K562 (cell line): ENCODE data around the gene C12orf42. TPM values are rescaled to one million over a fixed set of nuclear protein-coding genes. Genes with fewer than 3 reads are reported as not detected.

ENCODE experiments used
- ATAC-seq: fragments of 200-7000 bp; cut with Tn5 transposase; 3 replicates; pipeline ENCODE4 v1.9.1; 2020; ENCODE audit warnings: moderate library complexity
- BruUV-seq: library from RNA; stranded (reverse); fragments of 400-500 nt; replicated peaks from 2 replicates; lab custom pipeline; 2021; lab: Mats Ljungman, UMichigan
- CTCF ChIA-PET: fragments of 300-600 bp; formaldehyde crosslinking; extraction: SDS; loops from one replicate; lab custom pipeline; 2021; ENCODE audit warnings: low intra/inter-chr PET ratio; lab: Yijun Ruan, JAX
- POLR2A ChIA-PET: fragments of 300-600, 350-650 bp; sonication (Branson Sonifier 250); formaldehyde crosslinking; extraction: SDS; loops from one replicate; lab custom pipeline; 2021; ENCODE audit warnings: antibody characterized with exemption, inconsistent platforms; lab: Yijun Ruan, JAX
- DNase-seq, 4 experiments: peaks; one replicate each; pipeline versions ENCODE4 v3.0.0 to v3.0.0-alpha.2; 2011 to 2018; ENCODE audit warnings: low spot score in 3 of 4, mixed read lengths in 3 of 4; ENCODE audit errors: extremely low read depth in 1 of 4
- FAIRE-seq: peaks from 2 replicates; lab custom pipeline; 2011; peaks lifted over from hg19 to GRCh38; lab: Jason Lieb, UNC
- H2AFZ ChIP-seq: 2 replicates; pipeline ENCODE4 v1.6.0; 2011; ENCODE audit warnings: low read depth, low read length, control low read depth, inconsistent platforms
- H3K27ac ChIP-seq: fragments of 200-600 bp; 3 replicates; pipeline ENCODE4 v1.8.0; 2011; ENCODE audit warnings: low read depth, mild to moderate bottlenecking, control low read depth, inconsistent platforms, low read length, moderate library complexity, mixed read lengths; ENCODE audit errors: extremely low read depth
- H3K27me3 ChIP-seq, 2 experiments: fragments of 300-600 bp in 1 of 2; 2 replicates in 1 of 2; 3 replicates in 1 of 2; pipeline versions ENCODE4 v1.6.0 to v1.8.0; 2011; ENCODE audit warnings: inconsistent platforms in 2 of 2, low read length in 2 of 2, mild to moderate bottlenecking in 1 of 2, mixed read lengths in 1 of 2, moderate library complexity in 1 of 2; ENCODE audit not compliant: control insufficient read depth in 2 of 2, insufficient read depth in 2 of 2
- H3K36me3 ChIP-seq: fragments of 300-600 bp; 3 replicates; pipeline ENCODE4 v1.8.0; 2011; ENCODE audit warnings: mild to moderate bottlenecking, low read length, inconsistent platforms; ENCODE audit not compliant: control insufficient read depth, insufficient read depth
- H3K4me1 ChIP-seq, 2 experiments: fragments of 200-600 bp in 1 of 2; replicated peaks in 1 of 2; 2 replicates in 1 of 2; 3 replicates in 1 of 2; pipeline versions ENCODE4 v1.5.1 to v1.8.0; 2011; ENCODE audit warnings: inconsistent platforms in 2 of 2, low read length in 2 of 2, mild to moderate bottlenecking in 1 of 2, mixed read lengths in 1 of 2, moderate library complexity in 1 of 2; ENCODE audit not compliant: control insufficient read depth in 2 of 2, insufficient read depth in 2 of 2
- H3K4me2 ChIP-seq: 2 replicates; pipeline ENCODE4 v1.6.1; 2011; ENCODE audit warnings: low read length, control low read depth, inconsistent platforms, mixed read lengths; ENCODE audit not compliant: insufficient read depth
- H3K4me3 ChIP-seq: fragments of 200-600 bp; sonication (generic), shearing (Covaris generic); 2 replicates; pipeline ENCODE4 v1.5.1; 2016; ENCODE audit warnings: control low read depth, inconsistent platforms
- H3K79me2 ChIP-seq: fragments of 200-600 bp; 3 replicates; pipeline ENCODE4 v1.8.0; 2011; ENCODE audit warnings: low read length, inconsistent platforms; ENCODE audit not compliant: control insufficient read depth, insufficient read depth
- H3K9ac ChIP-seq, 2 experiments: 2 replicates each; pipeline versions ENCODE4 v1.6.0 to v1.6.1; 2011; ENCODE audit warnings: low read depth in 2 of 2, low read length in 2 of 2, control low read depth in 1 of 2, inconsistent platforms in 1 of 2, mild to moderate bottlenecking in 1 of 2, mixed read lengths in 1 of 2; ENCODE audit not compliant: insufficient read depth in 1 of 2
- H3K9me1 ChIP-seq: one replicate; pipeline ENCODE4 v1.6.0; 2011; ENCODE audit warnings: inconsistent platforms, mild to moderate bottlenecking, low read length, moderate library complexity; ENCODE audit not compliant: control insufficient read depth, insufficient read depth
- H3K9me3 ChIP-seq: replicated peaks from 2 replicates; pipeline ENCODE4 v1.5.1; 2011; ENCODE audit warnings: low read depth, low read length, inconsistent platforms; ENCODE audit not compliant: control insufficient read depth, insufficient read depth
- H4K20me1 ChIP-seq: replicated peaks from 2 replicates; pipeline ENCODE4 v1.6.1; 2011; ENCODE audit warnings: low read length, inconsistent platforms, mixed read lengths; ENCODE audit not compliant: control insufficient read depth, insufficient read depth
- ARID2 ChIP-seq: fragments of 450-650 bp; IDR thresholded peaks from 2 replicates; pipeline ENCODE4 v1.6.1; 2017; ENCODE audit warnings: antibody characterized with exemption, mild to moderate bottlenecking
- CHCHD3 ChIP-seq: fragments of 250-450 bp; sonication (Bioruptor Pico); IDR thresholded peaks from 2 replicates; pipeline ENCODE4 v2.1.2; 2022; ENCODE audit warnings: mild to moderate bottlenecking
- GTF2F1 ChIP-seq: IDR thresholded peaks from 2 replicates; pipeline ENCODE4 v1.6.1; 2011; ENCODE audit warnings: low read depth, low read length, improper control_type of control experiment
- MIER1 ChIP-seq: fragments of 450-650 bp; IDR thresholded peaks from 2 replicates; pipeline ENCODE4 v1.6.1; 2016; ENCODE audit warnings: antibody characterized with exemption, mild to moderate bottlenecking, low read depth
- NONO ChIP-seq, 2 experiments: fragments of 200-400 bp in 1 of 2; fragments of 450-650 bp in 1 of 2; formaldehyde crosslinking in 1 of 2; IDR thresholded peaks; 2 replicates each; pipeline ENCODE4 v1.6.1; 2017; ENCODE audit warnings: low read depth in 2 of 2, mild to moderate bottlenecking in 2 of 2, moderate library complexity in 2 of 2, low read length in 1 of 2
- PHB2 ChIP-seq: fragments of 450-650 bp; IDR thresholded peaks from 2 replicates; pipeline ENCODE4 v1.6.1; 2017; ENCODE audit warnings: low read depth
- PTTG1 ChIP-seq: fragments of 450-650 bp; IDR thresholded peaks from 2 replicates; pipeline ENCODE4 v1.6.1; 2016; ENCODE audit warnings: low read depth, mild to moderate bottlenecking, missing genetic modification characterization, missing compliant biosample characterization
- RBM25 ChIP-seq: fragments of 200-400 bp; formaldehyde crosslinking; IDR thresholded peaks from 2 replicates; pipeline ENCODE4 v1.6.1; 2018; ENCODE audit warnings: low read length, low read depth, moderate library complexity; ENCODE audit not compliant: severe bottlenecking
- ZC3H4 ChIP-seq: sonication (generic); formaldehyde crosslinking; IDR thresholded peaks from 2 replicates; pipeline ENCODE4 v1.9.0; 2021; ENCODE audit warnings: missing genetic modification reagents, borderline replicate concordance
- WGBS: fragments of 100-300 bp; shearing (Covaris generic); methylation state at CpG from one replicate; pipeline ENCODE4 v1.1.6; 2016; ENCODE audit warnings: low coverage, mixed read lengths; ENCODE audit not compliant: insufficient coverage; ENCODE audit errors: missing lambda C conversion rate; 5-methylcytosine and 5-hydroxymethylcytosine counted together
- in situ Hi-C: fragments of 300-500 bp; cut with MboI; formaldehyde crosslinking; loops from 4 replicates; pipeline ENCODE4 v1.15.0; 2018; ENCODE audit warnings: inconsistent platforms, mixed read lengths
- intact Hi-C: fragments of 100-400 bp; cut with micrococcal nuclease; formaldehyde crosslinking; loops from 2 replicates; pipeline ENCODE4 v1.14.2; 2022
- polyA plus RNA-seq, 8 experiments: library from polyadenylated mRNA; depleted of rRNA in 4 of 8; stranded (reverse) in 5 of 8; unstranded in 3 of 8; fragments of >200 nt; fragmentation: Nextera tagmentation in 2 of 8; fragmentation: Illumina TruSeq in 1 of 8; extraction: Ambion mirVana in 2 of 8; extraction: Trizol in 1 of 8; gene quantifications; 2 replicates each; pipeline versions ENCODE4 v1.2.1 to v1.2.3, GENCODE V29; 2011 to 2014; ENCODE audit warnings: inconsistent platforms in 1 of 8, missing spikeins in 1 of 8
- total RNA-seq, 7 experiments: library from RNA; depleted of rRNA in 6 of 7; stranded (reverse); fragments of >200 nt in 6 of 7; fragmentation: Illumina TruSeq in 2 of 7; extraction: Trizol in 2 of 7; gene quantifications; 2 replicates each; pipeline versions ENCODE4 v1.2.1 to v1.2.3, GENCODE V29; 2011 to 2021; ENCODE audit warnings: low replicate concordance in 1 of 7
- TF ChIP-seq, protein P1 (sequence below): IDR thresholded peaks from 2 replicates; pipeline ENCODE4 v1.6.1; 2016; ENCODE audit warnings: missing genetic modification characterization, missing compliant biosample characterization

The C12orf42 gene
- total and polyA plus RNA-seq, 9 of the 15 experiments (the other 6 are each of a cell fraction or from before 2014, with no cell fraction given) = not detected

DNA sequence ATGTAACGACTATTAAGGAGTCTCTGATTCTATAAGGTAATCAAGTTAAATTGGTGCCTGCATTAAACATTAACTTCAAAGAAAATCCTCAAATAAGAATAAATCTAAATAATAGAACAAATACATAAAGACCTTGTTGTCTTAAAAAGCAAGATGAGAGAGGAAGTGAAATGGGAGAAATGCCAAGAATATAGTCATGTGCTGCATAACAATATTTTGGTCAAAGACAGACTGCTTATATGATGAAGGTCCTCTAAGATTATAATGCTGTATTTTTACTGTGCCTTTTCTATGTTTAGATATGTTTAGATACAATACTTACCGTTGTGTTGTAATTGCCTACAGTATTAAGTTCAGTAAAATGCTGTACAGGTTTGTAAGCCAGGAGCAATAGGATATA lies 213.6 kb downstream of the C12orf42 start:
- H2AFZ ChIP-seq = no peak overlapping the region
- H3K27ac ChIP-seq = no peak overlapping the region
- no peaks in the 10 kb centered on the region for H3K36me3 ChIP-seq
- no peak overlapping the region for H3K4me3 ChIP-seq
- no peaks in the 10 kb centered on the region for H3K27me3 ChIP-seq
- 0% methylated on average over 2 of the region's 2 CpGs for WGBS
- CTCF ChIA-PET = no interaction called here
- no peaks in the 10 kb centered on the region for H3K79me2 ChIP-seq
- TF ChIP-seq ARID2 (no peak), GTF2F1 (no peak), ZC3H4 (CRISPR knock-in tag) (no peak), PTTG1 (tag) (no peak), PHB2 (no peak), NONO (IDR thresholded peaks at IDR 0.05; ENCODE audit: low read depth in 2 of 2, low read length in 1 of 2) (no peak), MIER1 (no peak), RBM25 (no peak), CHCHD3 (CRISPR knock-in tag) (no peak)
- TF ChIP-seq, protein P1, sequence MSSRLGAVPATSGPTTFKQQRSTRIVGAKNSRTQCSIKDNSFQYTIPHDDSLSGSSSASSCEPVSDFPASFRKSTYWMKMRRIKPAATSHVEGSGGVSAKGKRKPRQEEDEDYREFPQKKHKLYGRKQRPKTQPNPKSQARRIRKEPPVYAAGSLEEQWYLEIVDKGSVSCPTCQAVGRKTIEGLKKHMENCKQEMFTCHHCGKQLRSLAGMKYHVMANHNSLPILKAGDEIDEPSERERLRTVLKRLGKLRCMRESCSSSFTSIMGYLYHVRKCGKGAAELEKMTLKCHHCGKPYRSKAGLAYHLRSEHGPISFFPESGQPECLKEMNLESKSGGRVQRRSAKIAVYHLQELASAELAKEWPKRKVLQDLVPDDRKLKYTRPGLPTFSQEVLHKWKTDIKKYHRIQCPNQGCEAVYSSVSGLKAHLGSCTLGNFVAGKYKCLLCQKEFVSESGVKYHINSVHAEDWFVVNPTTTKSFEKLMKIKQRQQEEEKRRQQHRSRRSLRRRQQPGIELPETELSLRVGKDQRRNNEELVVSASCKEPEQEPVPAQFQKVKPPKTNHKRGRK (tag) = no peak
- TF ChIP-seq, all 486 proteins: peak for 0
- H3K9me1 ChIP-seq = no peaks in the 10 kb centered on the region
- BruUV-seq = no TSS peak
- FAIRE-seq (no peak), ATAC-seq (no peak), DNase-seq (no peak)
- no peaks in the 10 kb centered on the region for H3K4me1 ChIP-seq
- 0 out of 2 replicates have a peak, but pooled peaks cover 4% of the 10 kb centered on the region for H3K9me3 ChIP-seq
- in situ Hi-C loops (no loop called here), intact Hi-C loops (no loop called here)
- POLR2A ChIA-PET = no interaction called here
- no peak overlapping the region for H3K4me2 ChIP-seq
- no peak overlapping the region for H3K9ac ChIP-seq
- no peaks in the 10 kb centered on the region for H4K20me1 ChIP-seq
